HFF-Myc (cell line): ENCODE results near the gene RPS6KA5.
"Not testable (repeated sequence)": the region's sequence is repeated elsewhere in the genome, so short reads cannot be mapped to it uniquely, and the experiment has no call there.

Source experiments
- DNase-seq: peaks from one replicate; pipeline ENCODE4 v3.0.0-alpha.2; 2011; ENCODE audit warnings: low read depth; ENCODE audit errors: extremely low read depth
- H3K4me3 ChIP-seq: replicated peaks from 2 replicates; pipeline ENCODE4 v1.5.1; 2011; ENCODE audit warnings: low read depth, mild to moderate bottlenecking, control low read depth, low read length
- TF ChIP-seq, protein P1 (sequence below): IDR thresholded peaks from 2 replicates; pipeline ENCODE4 v1.5.1; 2012; ENCODE audit warnings: mild to moderate bottlenecking, low read depth, low read length, control low read depth; ENCODE audit errors: missing control alignments

Gene RPS6KA5

DNA sequence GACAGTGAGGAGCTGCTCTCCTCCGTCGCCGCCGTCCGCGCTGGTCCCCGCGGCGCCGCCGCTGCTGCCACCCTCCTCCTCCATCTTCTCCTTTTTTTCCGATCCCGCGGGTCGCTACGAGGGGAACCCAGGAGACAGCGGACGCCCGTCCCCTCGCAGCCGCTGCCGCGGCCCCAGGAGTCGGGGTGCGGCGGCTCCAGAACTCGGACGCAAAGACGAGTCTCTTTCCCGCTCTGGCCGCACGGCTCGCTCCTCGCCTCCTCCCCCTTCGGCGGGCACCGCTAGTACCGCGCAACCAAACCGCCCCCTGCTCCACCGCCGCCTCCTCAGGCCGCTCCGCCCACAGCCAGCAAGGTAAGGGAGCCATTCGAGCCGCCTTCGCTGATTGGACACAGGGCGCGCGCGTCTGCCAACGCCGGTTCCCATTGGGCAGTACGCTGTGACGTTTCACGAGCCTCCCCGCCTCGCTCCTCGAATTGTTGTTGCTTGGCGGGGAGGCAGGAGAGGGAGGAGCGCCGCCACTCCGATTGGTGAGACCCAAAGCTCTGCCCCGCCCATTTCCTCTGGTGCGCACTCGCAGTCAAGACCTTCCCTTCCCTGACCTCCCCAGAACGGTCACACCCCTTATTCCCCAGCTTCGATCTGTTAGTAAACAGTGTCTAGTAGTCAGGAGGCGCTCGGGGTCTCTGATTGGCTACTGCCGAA lies at the start of gene RPS6KA5:
RPS6KA5 (minus strand) TSS at position 291 of the 705 bp plus-strand sequence; CDS start at position 84, 207 bp downstream.
- DNase-seq = peak; percentile 100
- TF ChIP-seq, protein P1, sequence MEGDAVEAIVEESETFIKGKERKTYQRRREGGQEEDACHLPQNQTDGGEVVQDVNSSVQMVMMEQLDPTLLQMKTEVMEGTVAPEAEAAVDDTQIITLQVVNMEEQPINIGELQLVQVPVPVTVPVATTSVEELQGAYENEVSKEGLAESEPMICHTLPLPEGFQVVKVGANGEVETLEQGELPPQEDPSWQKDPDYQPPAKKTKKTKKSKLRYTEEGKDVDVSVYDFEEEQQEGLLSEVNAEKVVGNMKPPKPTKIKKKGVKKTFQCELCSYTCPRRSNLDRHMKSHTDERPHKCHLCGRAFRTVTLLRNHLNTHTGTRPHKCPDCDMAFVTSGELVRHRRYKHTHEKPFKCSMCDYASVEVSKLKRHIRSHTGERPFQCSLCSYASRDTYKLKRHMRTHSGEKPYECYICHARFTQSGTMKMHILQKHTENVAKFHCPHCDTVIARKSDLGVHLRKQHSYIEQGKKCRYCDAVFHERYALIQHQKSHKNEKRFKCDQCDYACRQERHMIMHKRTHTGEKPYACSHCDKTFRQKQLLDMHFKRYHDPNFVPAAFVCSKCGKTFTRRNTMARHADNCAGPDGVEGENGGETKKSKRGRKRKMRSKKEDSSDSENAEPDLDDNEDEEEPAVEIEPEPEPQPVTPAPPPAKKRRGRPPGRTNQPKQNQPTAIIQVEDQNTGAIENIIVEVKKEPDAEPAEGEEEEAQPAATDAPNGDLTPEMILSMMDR = peak; percentile 2
- peak within 1 kb of the TSS; percentile 65 for H3K4me3 ChIP-seq

DNA sequence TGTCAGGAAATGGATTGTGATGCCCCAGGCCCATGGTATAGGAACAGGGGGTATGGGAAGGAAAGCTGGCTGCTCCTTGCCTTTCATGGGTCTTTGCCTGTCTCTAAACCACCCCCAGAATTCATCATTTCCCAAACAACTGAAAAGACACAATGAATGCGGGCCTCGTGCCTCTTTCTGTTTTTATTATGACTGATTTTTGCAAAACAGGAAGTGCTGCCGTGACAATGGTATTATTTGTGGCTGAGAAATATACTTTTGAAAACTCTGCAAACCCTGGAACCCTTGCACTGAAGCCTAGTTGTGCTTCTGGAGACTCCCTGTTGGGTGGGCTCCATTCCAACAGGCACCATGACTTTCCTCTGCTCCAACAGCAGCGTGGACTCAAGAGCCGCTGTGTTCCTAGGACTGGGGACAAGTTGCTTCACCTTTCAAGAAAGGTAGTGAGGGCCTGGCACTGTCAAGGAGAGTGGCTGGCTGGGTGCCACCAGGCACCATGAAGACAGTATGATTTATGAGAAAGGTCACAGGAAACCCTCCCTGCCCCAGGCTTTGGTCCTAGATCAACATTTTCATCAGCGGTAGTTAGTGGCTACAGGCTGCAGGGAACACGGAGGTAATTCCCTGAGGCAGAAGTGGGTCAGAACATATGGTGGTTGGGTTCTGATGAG lies 48.6 kb upstream of the RPS6KA5 start:
- TF ChIP-seq, protein P1 = no peak
- H3K4me3 ChIP-seq = no peak overlapping the region
- DNase-seq = no peak

DNA sequence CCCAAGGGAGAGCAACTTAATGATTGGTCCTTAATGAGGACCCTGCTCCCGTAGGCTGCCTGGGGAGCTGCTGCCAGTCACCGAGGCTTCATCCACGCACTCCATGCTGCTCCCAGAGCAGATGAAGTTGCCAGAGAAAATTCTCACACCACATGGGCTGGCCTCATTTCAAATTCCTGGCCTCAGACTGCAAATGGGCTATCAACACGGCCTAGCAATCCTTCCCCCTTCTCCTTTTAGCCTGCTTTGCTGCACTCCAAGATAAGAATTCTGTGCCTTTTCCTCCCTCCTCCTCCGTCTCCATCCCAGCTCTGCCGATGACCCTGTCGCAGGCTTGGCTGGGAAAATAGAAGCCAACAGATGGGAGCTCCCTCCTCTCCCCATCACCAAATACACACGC lies 42.7 kb upstream of the RPS6KA5 start:
- DNase-seq = no peak
- H3K4me3 ChIP-seq = no peak overlapping the region
- TF ChIP-seq, protein P1 = no peak

DNA sequence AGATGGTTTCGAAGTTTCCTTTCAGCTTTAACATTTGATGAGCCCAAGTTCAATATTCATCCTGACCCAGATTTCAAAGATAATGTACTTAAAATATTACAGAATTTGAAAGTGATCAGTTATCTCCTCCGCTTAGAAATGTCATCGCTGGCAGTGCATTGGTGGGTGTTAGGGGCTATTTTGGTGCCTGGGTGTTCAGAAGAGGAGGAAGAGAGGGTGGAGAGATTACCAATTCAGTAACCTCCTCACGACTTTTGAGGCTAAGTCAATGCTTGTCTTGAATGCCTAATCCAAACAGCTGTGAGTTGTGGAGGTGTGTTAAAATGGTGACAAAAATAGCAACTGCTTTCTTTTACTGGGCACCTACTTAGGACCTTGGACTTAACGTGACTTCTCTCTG lies 39.7 kb upstream of the RPS6KA5 start:
- H3K4me3 ChIP-seq = no peak overlapping the region
- DNase-seq = no peak
- TF ChIP-seq, protein P1 = no peak

DNA sequence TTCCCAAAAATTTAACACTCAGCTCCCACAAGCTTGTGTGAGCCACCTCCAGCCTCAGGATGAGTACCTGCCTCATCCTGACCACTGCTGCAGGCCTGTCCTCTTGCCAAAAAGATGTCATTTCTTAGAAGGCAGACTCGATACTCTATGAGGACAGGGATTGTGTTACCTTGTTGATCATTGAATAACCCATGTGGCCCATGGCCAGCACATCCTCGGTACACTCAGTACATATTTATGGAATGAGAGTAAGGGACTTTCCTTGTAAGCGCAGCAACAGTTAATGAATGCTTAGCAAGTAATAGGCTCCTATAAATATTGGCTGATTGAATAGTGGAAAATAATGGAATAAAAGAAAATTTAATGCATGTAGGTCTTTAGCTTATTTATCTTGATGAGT lies 38.1 kb upstream of the RPS6KA5 start:
- DNase-seq = no peak
- TF ChIP-seq, protein P1 = no peak
- no peak overlapping the region for H3K4me3 ChIP-seq

DNA sequence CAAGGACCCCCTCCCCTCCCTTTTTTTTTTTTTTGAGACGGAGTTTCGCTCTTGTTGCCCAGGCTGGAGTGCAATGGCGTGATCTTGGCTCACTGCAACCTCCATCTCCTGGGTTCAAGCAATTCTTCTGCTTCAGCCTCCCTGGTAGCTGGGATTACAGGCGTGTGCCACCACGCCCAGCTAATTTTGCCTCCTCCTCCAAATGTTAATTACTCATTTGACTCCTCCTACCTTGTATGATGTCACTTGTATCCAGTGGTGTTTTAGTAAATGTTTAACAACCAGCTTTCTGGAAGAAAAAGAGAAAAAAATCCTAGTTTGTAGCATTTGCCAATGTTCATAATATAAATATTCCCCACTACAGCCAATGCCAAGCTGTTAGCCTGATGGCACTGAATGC lies 37.2 kb upstream of the RPS6KA5 start:
- not testable (repeated sequence) for DNase-seq, H3K4me3 ChIP-seq

DNA sequence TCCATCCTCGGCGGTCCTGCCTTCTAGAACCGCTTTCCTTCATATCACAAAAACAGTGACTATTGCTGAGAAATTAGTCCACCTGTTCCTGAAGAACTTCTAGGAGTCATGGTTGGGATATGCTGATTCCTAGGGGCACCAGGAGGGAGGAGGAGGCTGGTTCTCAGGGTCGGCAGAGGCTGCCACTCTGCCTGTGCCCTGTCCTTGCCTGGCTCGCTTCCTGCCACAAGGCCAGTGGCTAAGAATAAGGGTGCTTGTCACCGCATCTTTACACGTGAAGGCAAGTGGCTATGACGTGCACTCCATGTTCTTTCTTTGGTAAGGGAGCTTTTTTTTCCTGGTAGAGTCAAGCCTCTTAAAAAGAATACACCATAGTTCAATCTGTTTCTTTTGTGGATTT lies 34.7 kb upstream of the RPS6KA5 start:
- no peak for DNase-seq
- TF ChIP-seq, protein P1 = no peak
- H3K4me3 ChIP-seq = no peak overlapping the region
